Breast epithelium (tissue), 4 donors: Measurements from ENCODE around the gene GPR176. TPM values are rescaled to one million over a fixed set of nuclear protein-coding genes. Genes with fewer than 3 reads are reported as not detected.

Experiments
- DNase-seq, 2 donors: peaks; one replicate each; pipeline ENCODE4 v3.0.0-alpha.2; 2019; ENCODE audit warnings: low spot score in 2 of 2
- H3K27ac ChIP-seq, 2 donors: fragments of 200-600 bp; sonication (generic) in 1 of 2; one replicate each; pipeline ENCODE4 v1.5.1; 2016 to 2019; ENCODE audit warnings: mild to moderate bottlenecking in 1 of 2
- H3K27me3 ChIP-seq, 2 donors: fragments of 200-600 bp; sonication (generic) in 1 of 2; one replicate each; pipeline versions ENCODE4 v1.5.1 to v1.6.0; 2017 to 2019; ENCODE audit warnings: control low read depth in 1 of 2, mild to moderate bottlenecking in 1 of 2
- H3K36me3 ChIP-seq: fragments of 200-600 bp; one replicate; pipeline ENCODE4 v1.5.1; 2019
- H3K4me1 ChIP-seq, 2 donors: fragments of 200-600 bp; sonication (generic); one replicate each; pipeline ENCODE4 v1.5.1; 2016 to 2019; ENCODE audit warnings: control low read depth in 1 of 2
- H3K4me3 ChIP-seq, 3 donors: fragments of 200-600 bp; sonication (generic); 1 replicate in 2 of 3; 2 replicates in 1 of 3; pipeline ENCODE4 v1.5.1; 2016 to 2019; ENCODE audit warnings: mild to moderate bottlenecking in 3 of 3, moderate library complexity in 2 of 3
- H3K9me3 ChIP-seq, 2 donors: fragments of 200-600 bp; sonication (generic) in 1 of 2; one replicate each; pipeline ENCODE4 v1.5.1; 2016 to 2019; ENCODE audit warnings: control low read depth in 1 of 2
- POLR2A ChIP-seq: fragments of 450-650 bp; IDR thresholded peaks from one replicate; pipeline ENCODE4 v1.6.1; 2016; ENCODE audit warnings: antibody characterized with exemption, mild to moderate bottlenecking, moderate library complexity
- POLR2AphosphoS5 ChIP-seq, 3 donors: sonication (generic); formaldehyde crosslinking; IDR thresholded peaks; one replicate each; pipeline ENCODE4 v1.6.1; 2017; ENCODE audit warnings: antibody characterized with exemption in 3 of 3
- intact Hi-C: fragments of 100-400 bp; cut with DNase I; formaldehyde crosslinking; loops from one replicate; pipeline ENCODE4 v1.15.1; 2023; ENCODE audit warnings: low total_unique reads
- total RNA-seq, 3 donors: library from RNA; depleted of rRNA; stranded (reverse); fragments of >200 nt; gene quantifications; one replicate each; pipeline ENCODE4 v1.1.0, GENCODE V29; 2016
- TF ChIP-seq, protein P1 (sequence below), 3 donors: fragments of 450-650 bp; IDR thresholded peaks; one replicate each; pipeline ENCODE4 v1.5.1; 2016 to 2017; ENCODE audit warnings: antibody characterized with exemption in 3 of 3, mild to moderate bottlenecking in 3 of 3, moderate library complexity in 3 of 3

The GPR176 gene
- total RNA-seq, 3 donors from 2014 or later: 4.4 to 12.1 (median 9.4) TPM

- no peak overlapping the region for H3K4me3 ChIP-seq
- intact Hi-C loops: no loop called here
- H3K4me1 ChIP-seq: no peaks in the 10 kb centered on the region
- no peaks in the 10 kb centered on the region for H3K36me3 ChIP-seq
- no peak overlapping the region for H3K27ac ChIP-seq
- DNase-seq: no peak
- no peaks in the 10 kb centered on the region for H3K9me3 ChIP-seq
- no peaks in the 10 kb centered on the region for H3K27me3 ChIP-seq
- TF ChIP-seq POLR2A (no peak), POLR2AphosphoS5 (IDR thresholded peaks at IDR 0.05) (no peak)
- TF ChIP-seq, protein P1, sequence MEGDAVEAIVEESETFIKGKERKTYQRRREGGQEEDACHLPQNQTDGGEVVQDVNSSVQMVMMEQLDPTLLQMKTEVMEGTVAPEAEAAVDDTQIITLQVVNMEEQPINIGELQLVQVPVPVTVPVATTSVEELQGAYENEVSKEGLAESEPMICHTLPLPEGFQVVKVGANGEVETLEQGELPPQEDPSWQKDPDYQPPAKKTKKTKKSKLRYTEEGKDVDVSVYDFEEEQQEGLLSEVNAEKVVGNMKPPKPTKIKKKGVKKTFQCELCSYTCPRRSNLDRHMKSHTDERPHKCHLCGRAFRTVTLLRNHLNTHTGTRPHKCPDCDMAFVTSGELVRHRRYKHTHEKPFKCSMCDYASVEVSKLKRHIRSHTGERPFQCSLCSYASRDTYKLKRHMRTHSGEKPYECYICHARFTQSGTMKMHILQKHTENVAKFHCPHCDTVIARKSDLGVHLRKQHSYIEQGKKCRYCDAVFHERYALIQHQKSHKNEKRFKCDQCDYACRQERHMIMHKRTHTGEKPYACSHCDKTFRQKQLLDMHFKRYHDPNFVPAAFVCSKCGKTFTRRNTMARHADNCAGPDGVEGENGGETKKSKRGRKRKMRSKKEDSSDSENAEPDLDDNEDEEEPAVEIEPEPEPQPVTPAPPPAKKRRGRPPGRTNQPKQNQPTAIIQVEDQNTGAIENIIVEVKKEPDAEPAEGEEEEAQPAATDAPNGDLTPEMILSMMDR (IDR thresholded peaks at IDR 0.05): no peak
Observed at GRCh38 chr15:39752246-39752645, 167.8 kb downstream of the GPR176 start.

Other genes starting within 250 kb of the GPR176 start
- gene FSIP1, start 137.4 kb downstream of the GPR176 start, total RNA-seq: 10 to 100 TPM in 2 of 3 donors, under 1 TPM in 1; 0.32 to 23.3 (median 16.2) TPM
- 10 to 100 TPM; 44.9 to 54.3 (median 46.7) TPM for gene EIF2AK4, start 13.8 kb upstream of the GPR176 start, total RNA-seq
- 100 to 1,000 TPM; 279 to 310 (median 299) TPM for gene SRP14, start 118.9 kb upstream of the GPR176 start, total RNA-seq
- 10 to 100 TPM in 1 of 3 donors, 1 to 10 TPM in 2; 8.2 to 24.4 (median 9.3) TPM for gene BMF, start 188.6 kb upstream of the GPR176 start, total RNA-seq
- 1 to 10 TPM in 2 of 3 donors, under 1 TPM in 1; 0.33 to 1.9 (median 1.4) TPM for gene BUB1B, start 240.8 kb upstream of the GPR176 start, total RNA-seq